ENCODE data around the gene SLC35F1.

DNA sequence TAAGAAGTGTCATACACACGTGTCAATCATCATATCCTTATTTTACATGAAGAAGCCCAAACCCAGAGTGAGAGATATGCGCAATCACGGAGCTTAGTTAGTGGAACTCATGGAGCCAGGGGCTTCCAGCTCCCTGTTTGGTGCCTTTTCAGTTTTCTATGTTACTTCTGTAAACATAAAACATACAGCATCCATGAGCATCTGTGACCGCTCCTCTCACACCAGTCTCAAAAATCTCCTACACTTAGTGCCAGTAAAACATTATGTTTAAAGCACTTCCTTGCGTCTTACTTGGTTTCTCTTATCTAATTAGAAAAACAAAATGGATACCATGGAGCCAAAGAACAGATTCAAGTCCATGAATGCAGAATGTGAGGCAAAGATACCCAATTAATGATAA is 240.4 kb downstream of the SLC35F1 start:
- TF ChIP-seq, protein P1, sequence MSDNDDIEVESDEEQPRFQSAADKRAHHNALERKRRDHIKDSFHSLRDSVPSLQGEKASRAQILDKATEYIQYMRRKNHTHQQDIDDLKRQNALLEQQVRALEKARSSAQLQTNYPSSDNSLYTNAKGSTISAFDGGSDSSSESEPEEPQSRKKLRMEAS (IDR thresholded peaks at IDR 0.05) = no peak
- TF ChIP-seq, protein P2, sequence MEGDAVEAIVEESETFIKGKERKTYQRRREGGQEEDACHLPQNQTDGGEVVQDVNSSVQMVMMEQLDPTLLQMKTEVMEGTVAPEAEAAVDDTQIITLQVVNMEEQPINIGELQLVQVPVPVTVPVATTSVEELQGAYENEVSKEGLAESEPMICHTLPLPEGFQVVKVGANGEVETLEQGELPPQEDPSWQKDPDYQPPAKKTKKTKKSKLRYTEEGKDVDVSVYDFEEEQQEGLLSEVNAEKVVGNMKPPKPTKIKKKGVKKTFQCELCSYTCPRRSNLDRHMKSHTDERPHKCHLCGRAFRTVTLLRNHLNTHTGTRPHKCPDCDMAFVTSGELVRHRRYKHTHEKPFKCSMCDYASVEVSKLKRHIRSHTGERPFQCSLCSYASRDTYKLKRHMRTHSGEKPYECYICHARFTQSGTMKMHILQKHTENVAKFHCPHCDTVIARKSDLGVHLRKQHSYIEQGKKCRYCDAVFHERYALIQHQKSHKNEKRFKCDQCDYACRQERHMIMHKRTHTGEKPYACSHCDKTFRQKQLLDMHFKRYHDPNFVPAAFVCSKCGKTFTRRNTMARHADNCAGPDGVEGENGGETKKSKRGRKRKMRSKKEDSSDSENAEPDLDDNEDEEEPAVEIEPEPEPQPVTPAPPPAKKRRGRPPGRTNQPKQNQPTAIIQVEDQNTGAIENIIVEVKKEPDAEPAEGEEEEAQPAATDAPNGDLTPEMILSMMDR (IDR thresholded peaks at IDR 0.05; ENCODE audit: low read depth, low read length, missing input control) = no peak
- TF ChIP-seq RAD21 (IDR thresholded peaks at IDR 0.05) = no peak

Measured in liver (tissue), 3 donors.